ENCODE data around the gene PTPN18.
A peak's percentile ranks its signal among the peaks of the same experiment; 100 is the strongest.

Gene PTPN18

GRCh38 chr2:130365075-130365474 is 9.2 kb downstream of the PTPN18 start:
- DNase-seq (ENCODE audit: low spot score) = no peak

DNA sequence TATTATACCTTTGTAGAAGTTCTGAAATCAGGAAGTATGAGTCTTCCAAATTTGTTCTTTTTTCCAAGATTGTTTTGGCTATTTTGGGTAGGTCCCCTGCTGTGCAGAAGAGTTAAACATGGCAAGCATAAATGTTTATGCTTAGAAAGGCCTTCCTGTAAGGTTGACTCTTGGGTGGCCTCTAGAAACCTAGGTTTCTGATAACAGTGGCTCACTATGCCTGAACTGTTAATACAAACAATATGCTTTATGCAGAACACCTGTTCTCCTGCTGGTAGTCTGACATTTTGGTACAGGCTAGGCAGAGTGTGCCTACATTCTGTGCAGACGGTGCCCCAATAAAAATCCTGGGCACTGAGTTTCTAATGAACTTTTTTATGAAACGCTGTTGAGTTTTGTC is 10.1 kb downstream of the PTPN18 start:
- DNase-seq (ENCODE audit: low spot score) = no peak

GRCh38 chr2:130366720-130367119 is 10.9 kb downstream of the PTPN18 start:
- no peak for DNase-seq (ENCODE audit: low spot score)

GRCh38 chr2:130368786-130369185 is 12.9 kb downstream of the PTPN18 start:
- no peak for DNase-seq (ENCODE audit: low spot score)

- no peak for DNase-seq (ENCODE audit: low spot score)
Observed at GRCh38 chr2:130369311-130369964, 13.6 kb downstream of the PTPN18 start.

DNA sequence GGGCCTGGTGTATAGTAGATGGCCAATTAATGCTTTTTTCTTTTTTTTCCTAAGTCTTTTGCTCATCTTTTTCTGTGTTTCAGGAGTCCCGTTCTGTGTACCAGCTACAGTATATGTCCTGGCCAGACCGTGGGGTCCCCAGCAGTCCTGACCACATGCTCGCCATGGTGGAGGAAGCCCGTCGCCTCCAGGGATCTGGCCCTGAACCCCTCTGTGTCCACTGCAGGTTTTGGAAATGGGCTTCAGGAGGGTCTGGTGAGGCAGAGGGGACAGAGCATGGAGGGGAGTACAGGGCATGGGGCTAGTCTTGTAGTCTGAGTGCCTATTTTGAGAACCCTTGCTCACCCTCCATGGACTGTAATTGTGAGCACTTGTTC is 14.1 kb downstream of the PTPN18 start:
- no peak for DNase-seq (ENCODE audit: low spot score)

- no peak for DNase-seq (ENCODE audit: low spot score)
Observed at GRCh38 chr2:130370490-130370889, 14.6 kb downstream of the PTPN18 start.

GRCh38 chr2:130371723-130372054 is 15.8 kb downstream of the PTPN18 start:
- DNase-seq (ENCODE audit: low spot score) = no peak

GRCh38 chr2:130372055-130372832 is 16.4 kb downstream of the PTPN18 start:
- peak; percentile 81 for DNase-seq (ENCODE audit: low spot score)

GRCh38 chr2:130372833-130373807 is 17.3 kb downstream of the PTPN18 start:
- no peak for DNase-seq (ENCODE audit: low spot score)

- no peak for DNase-seq (ENCODE audit: low spot score)
Observed at GRCh38 chr2:130373808-130374365, 18.0 kb downstream of the PTPN18 start.

GRCh38 chr2:130374587-130375290 is 18.9 kb downstream of the PTPN18 start:
- DNase-seq (ENCODE audit: low spot score) = no peak

- DNase-seq (ENCODE audit: low spot score) = peak; percentile 2
Observed at GRCh38 chr2:130375291-130376266, 19.7 kb downstream of the PTPN18 start.

GRCh38 chr2:130376433-130377293 is 20.8 kb downstream of the PTPN18 start:
- peak; percentile 60 for DNase-seq (ENCODE audit: low spot score)

GRCh38 chr2:130377491-130377890 is 21.6 kb downstream of the PTPN18 start:
- peak; percentile 10 for DNase-seq (ENCODE audit: low spot score)

DNA sequence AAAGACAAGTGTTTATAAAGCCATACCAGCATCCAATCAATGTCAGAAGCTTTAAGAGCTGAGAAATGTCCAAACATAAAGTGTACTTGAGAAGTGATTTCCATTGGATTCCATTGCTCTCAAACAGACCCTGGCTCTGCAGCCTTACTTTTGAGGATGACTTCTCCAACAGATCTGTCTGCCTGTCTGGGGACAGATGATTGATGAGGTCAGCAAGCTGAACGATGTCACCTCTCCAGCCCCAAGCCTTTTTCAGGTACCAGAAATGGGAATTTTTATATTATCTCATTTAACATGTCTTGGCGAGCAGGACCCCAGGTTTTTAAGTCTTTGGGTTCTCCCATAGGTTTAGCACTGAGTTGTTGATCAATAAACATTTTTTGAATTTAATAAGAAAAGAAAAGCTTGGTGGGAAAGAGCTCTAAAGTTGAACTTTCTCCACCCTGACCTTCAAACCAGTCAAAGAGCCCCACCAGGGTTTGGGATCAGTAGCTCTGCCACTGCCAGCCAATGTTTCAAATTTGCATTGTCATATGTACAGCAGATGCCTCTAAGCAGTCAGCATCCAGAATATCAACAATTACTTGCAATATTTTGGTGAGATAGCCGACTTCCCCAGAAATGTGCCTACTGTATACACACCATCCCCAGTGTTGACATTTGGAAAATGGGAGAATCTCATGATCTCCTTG is 22.5 kb downstream of the PTPN18 start:
- peak; percentile 1 for DNase-seq (ENCODE audit: low spot score)

DNA sequence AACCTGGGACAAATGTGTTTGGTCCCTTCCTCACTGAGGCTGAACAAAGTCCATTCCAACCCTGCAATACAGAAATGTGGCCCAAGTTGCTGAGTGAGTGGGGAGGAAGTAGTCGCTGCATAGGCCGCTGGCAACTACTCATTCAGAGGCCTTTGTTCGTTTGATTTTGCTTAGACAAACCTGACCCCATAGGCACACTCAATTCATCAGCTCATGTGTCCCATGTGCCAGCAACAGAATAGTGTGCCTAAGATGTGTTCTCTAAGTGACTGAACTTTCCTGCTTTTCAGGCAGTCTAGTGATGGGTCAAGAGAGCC is 23.0 kb downstream of the PTPN18 start:
- DNase-seq (ENCODE audit: low spot score) = no peak

GRCh38 chr2:130380096-130380934 is 24.5 kb downstream of the PTPN18 start:
- no peak for DNase-seq (ENCODE audit: low spot score)

Data from germinal center (tissue), 1 donor.